Measurements from ENCODE around the gene ATXN7L1.
"Not testable (repeated sequence)": the region's sequence is repeated elsewhere in the genome, so short reads cannot be mapped to it uniquely, and the experiment has no call there.

ATXN7L1 gene

GRCh38 chr7:105790452-105790851 is 85.9 kb downstream of the ATXN7L1 start:
- H3K4me1 ChIP-seq (ENCODE audit: control insufficient read depth, insufficient read depth, low read length), result peaks cover 22% of the 10 kb centered on the region

GRCh38 chr7:105788816-105789349 is 87.5 kb downstream of the ATXN7L1 start:
- H3K27me3 ChIP-seq (ENCODE audit: control insufficient read depth in 1 of 2, insufficient read depth in 2 of 2, low read length in 2 of 2), result no peaks in the 10 kb centered on the region
- peaks cover 8% of the 10 kb centered on the region for H3K4me1 ChIP-seq (ENCODE audit: control insufficient read depth, insufficient read depth, low read length)
- no peaks in the 10 kb centered on the region for H3K9me3 ChIP-seq (ENCODE audit: control insufficient read depth in 2 of 2, low read length in 2 of 2)
- H3K27ac ChIP-seq (ENCODE audit: low read length), result no peak overlapping the region
- no peak overlapping the region for H3K4me3 ChIP-seq (ENCODE audit: low read length in 2 of 2)
- H3K36me3 ChIP-seq (ENCODE audit: control insufficient read depth in 2 of 2, insufficient read depth in 2 of 2, low read length in 2 of 2), result peaks cover 5 to 7% of the 10 kb centered on the region in 2 donors
- H3K9ac ChIP-seq (ENCODE audit: low read length in 2 of 2), result no peak overlapping the region

More at GRCh38 chr7:105790452-105790851, 85.9 kb downstream of the ATXN7L1 start:
- H3K27ac ChIP-seq (ENCODE audit: low read length); H3K36me3 ChIP-seq (ENCODE audit: control insufficient read depth in 2 of 2, insufficient read depth in 2 of 2, low read length in 2 of 2); H3K9ac ChIP-seq (ENCODE audit: low read length in 2 of 2); H3K9me3 ChIP-seq (ENCODE audit: control insufficient read depth in 2 of 2, low read length in 2 of 2); H3K4me3 ChIP-seq (ENCODE audit: low read length in 2 of 2); H3K27me3 ChIP-seq (ENCODE audit: control insufficient read depth in 1 of 2, insufficient read depth in 2 of 2, low read length in 2 of 2): not testable (repeated sequence)

GRCh38 chr7:105788356-105788755 is 88.0 kb downstream of the ATXN7L1 start:
- Histone ChIP-seq H3K4me1 (ENCODE audit: control insufficient read depth, insufficient read depth, low read length) (peaks cover 7% of the 10 kb centered on the region), H3K36me3 (ENCODE audit: control insufficient read depth in 2 of 2, insufficient read depth in 2 of 2, low read length in 2 of 2) (peaks cover 5 to 7% of the 10 kb centered on the region in 2 donors), H3K9ac (ENCODE audit: low read length in 2 of 2) (no peak overlapping the region), H3K27ac (ENCODE audit: low read length) (no peak overlapping the region), H3K4me3 (ENCODE audit: low read length in 2 of 2) (no peak overlapping the region), H3K9me3 (ENCODE audit: control insufficient read depth in 2 of 2, low read length in 2 of 2) (no peaks in the 10 kb centered on the region), H3K27me3 (ENCODE audit: control insufficient read depth in 1 of 2, insufficient read depth in 2 of 2, low read length in 2 of 2) (no peaks in the 10 kb centered on the region)

GRCh38 chr7:105787793-105788192 is 88.6 kb downstream of the ATXN7L1 start:
- Histone ChIP-seq H3K4me1 (ENCODE audit: control insufficient read depth, insufficient read depth, low read length) (peaks cover 6% of the 10 kb centered on the region), H3K9ac (ENCODE audit: low read length in 2 of 2) (no peak overlapping the region), H3K36me3 (ENCODE audit: control insufficient read depth in 2 of 2, insufficient read depth in 2 of 2, low read length in 2 of 2) (peaks cover 5 to 7% of the 10 kb centered on the region in 2 donors), H3K4me3 (ENCODE audit: low read length in 2 of 2) (no peak overlapping the region), H3K27me3 (ENCODE audit: control insufficient read depth in 1 of 2, insufficient read depth in 2 of 2, low read length in 2 of 2) (no peaks in the 10 kb centered on the region), H3K9me3 (ENCODE audit: control insufficient read depth in 2 of 2, low read length in 2 of 2) (no peaks in the 10 kb centered on the region), H3K27ac (ENCODE audit: low read length) (no peak overlapping the region)

GRCh38 chr7:105786520-105787470 is 89.6 kb downstream of the ATXN7L1 start:
- H3K27me3 ChIP-seq (ENCODE audit: control insufficient read depth in 1 of 2, insufficient read depth in 2 of 2, low read length in 2 of 2), result no peaks in the 10 kb centered on the region

GRCh38 chr7:105782391-105783042 is 93.9 kb downstream of the ATXN7L1 start:
- Histone ChIP-seq H3K36me3 (ENCODE audit: control insufficient read depth in 2 of 2, insufficient read depth in 2 of 2, low read length in 2 of 2) (peaks cover 0 to 2% of the 10 kb centered on the region in 2 donors), H3K27ac (ENCODE audit: low read length) (no peak overlapping the region), H3K9ac (ENCODE audit: low read length in 2 of 2) (no peak overlapping the region), H3K4me3 (ENCODE audit: low read length in 2 of 2) (no peak overlapping the region), H3K4me1 (ENCODE audit: control insufficient read depth, insufficient read depth, low read length) (peaks cover 18% of the 10 kb centered on the region), H3K27me3 (ENCODE audit: control insufficient read depth in 1 of 2, insufficient read depth in 2 of 2, low read length in 2 of 2) (no peaks in the 10 kb centered on the region), H3K9me3 (ENCODE audit: control insufficient read depth in 2 of 2, low read length in 2 of 2) (no peaks in the 10 kb centered on the region)

More at GRCh38 chr7:105786520-105787470, 89.6 kb downstream of the ATXN7L1 start:
- no peak overlapping the region for H3K27ac ChIP-seq (ENCODE audit: low read length)
- H3K9ac ChIP-seq (ENCODE audit: low read length in 2 of 2), result no peak overlapping the region
- no peak overlapping the region for H3K4me3 ChIP-seq (ENCODE audit: low read length in 2 of 2)
- peaks cover 5 to 7% of the 10 kb centered on the region in 2 donors for H3K36me3 ChIP-seq (ENCODE audit: control insufficient read depth in 2 of 2, insufficient read depth in 2 of 2, low read length in 2 of 2)
- no peaks in the 10 kb centered on the region for H3K9me3 ChIP-seq (ENCODE audit: control insufficient read depth in 2 of 2, low read length in 2 of 2)
- H3K4me1 ChIP-seq (ENCODE audit: control insufficient read depth, insufficient read depth, low read length), result peaks cover 9% of the 10 kb centered on the region

GRCh38 chr7:105779856-105780780 is 96.3 kb downstream of the ATXN7L1 start:
- Histone ChIP-seq H3K4me1 (ENCODE audit: control insufficient read depth, insufficient read depth, low read length) (peaks cover 30% of the 10 kb centered on the region), H3K27me3 (ENCODE audit: control insufficient read depth in 1 of 2, insufficient read depth in 2 of 2, low read length in 2 of 2) (no peaks in the 10 kb centered on the region), H3K27ac (ENCODE audit: low read length) (no peak overlapping the region), H3K36me3 (ENCODE audit: control insufficient read depth in 2 of 2, insufficient read depth in 2 of 2, low read length in 2 of 2) (no peaks in the 10 kb centered on the region), H3K4me3 (ENCODE audit: low read length in 2 of 2) (no peak overlapping the region), H3K9ac (ENCODE audit: low read length in 2 of 2) (no peak overlapping the region), H3K9me3 (ENCODE audit: control insufficient read depth in 2 of 2, low read length in 2 of 2) (no peaks in the 10 kb centered on the region)

- no peak overlapping the region for H3K9ac ChIP-seq (ENCODE audit: low read length in 2 of 2)
- no peaks in the 10 kb centered on the region for H3K9me3 ChIP-seq (ENCODE audit: control insufficient read depth in 2 of 2, low read length in 2 of 2)
- no peaks in the 10 kb centered on the region for H3K27me3 ChIP-seq (ENCODE audit: control insufficient read depth in 1 of 2, insufficient read depth in 2 of 2, low read length in 2 of 2)
- no peak overlapping the region for H3K4me3 ChIP-seq (ENCODE audit: low read length in 2 of 2)
- H3K27ac ChIP-seq (ENCODE audit: low read length), result no peak overlapping the region
- H3K36me3 ChIP-seq (ENCODE audit: control insufficient read depth in 2 of 2, insufficient read depth in 2 of 2, low read length in 2 of 2), result no peaks in the 10 kb centered on the region
- peaks cover 30% of the 10 kb centered on the region for H3K4me1 ChIP-seq (ENCODE audit: control insufficient read depth, insufficient read depth, low read length)
Observed at GRCh38 chr7:105778956-105779355, 97.4 kb downstream of the ATXN7L1 start.

- Histone ChIP-seq H3K27me3 (ENCODE audit: control insufficient read depth in 1 of 2, insufficient read depth in 2 of 2, low read length in 2 of 2) (no peaks in the 10 kb centered on the region), H3K4me1 (ENCODE audit: control insufficient read depth, insufficient read depth, low read length) (peaks cover 28% of the 10 kb centered on the region), H3K36me3 (ENCODE audit: control insufficient read depth in 2 of 2, insufficient read depth in 2 of 2, low read length in 2 of 2) (no peaks in the 10 kb centered on the region), H3K9ac (ENCODE audit: low read length in 2 of 2) (no peak overlapping the region), H3K9me3 (ENCODE audit: control insufficient read depth in 2 of 2, low read length in 2 of 2) (no peaks in the 10 kb centered on the region), H3K27ac (ENCODE audit: low read length) (no peak overlapping the region), H3K4me3 (ENCODE audit: low read length in 2 of 2) (no peak overlapping the region)
Observed at GRCh38 chr7:105776986-105777910, 99.2 kb downstream of the ATXN7L1 start.

Measured in stomach smooth muscle (tissue), 2 donors.